ENCODE measurements around the gene SYNDIG1.

Gene SYNDIG1

DNA sequence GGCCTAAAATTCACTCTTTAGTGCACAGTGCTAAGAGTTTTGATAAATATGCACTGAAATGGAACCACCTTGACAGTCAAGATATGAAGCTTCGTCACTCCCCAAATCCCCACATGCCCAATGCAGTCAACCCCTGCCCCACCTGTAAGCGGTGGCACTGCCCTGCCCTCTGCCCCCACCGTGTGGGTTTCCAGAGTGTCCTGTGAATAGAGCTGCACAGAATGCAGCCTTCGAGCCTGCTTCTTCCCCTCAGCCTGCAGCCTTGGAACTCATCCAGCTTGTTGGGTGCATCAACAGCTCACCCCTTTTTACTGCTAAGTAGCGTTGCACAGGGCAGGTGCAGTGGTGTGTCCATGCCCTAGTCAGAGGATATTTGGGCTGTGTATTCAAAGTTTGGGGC lies 216.3 kb downstream of the SYNDIG1 start:
- FAIRE-seq (no peak), DNase-seq (ENCODE audit: low spot score) (no peak)

DNA sequence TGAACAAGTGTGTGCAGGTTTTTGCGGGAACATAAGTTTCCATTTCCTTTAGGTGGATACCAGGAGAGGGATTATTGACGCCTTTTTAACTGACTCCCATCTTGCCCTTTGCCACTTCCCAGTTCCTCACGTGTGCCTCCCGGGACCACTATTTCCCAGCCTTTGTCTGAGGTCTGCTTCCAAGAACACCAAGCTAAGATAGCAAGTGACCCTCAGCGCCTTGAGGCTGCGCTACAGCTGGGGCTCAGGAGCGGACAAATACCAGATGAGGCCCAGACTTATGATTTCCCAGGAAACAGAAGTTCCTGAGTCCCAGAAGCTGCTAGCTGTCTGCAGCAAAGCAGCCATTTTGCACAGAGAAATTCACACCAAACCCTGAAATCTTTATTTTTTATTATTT lies 216.7 kb downstream of the SYNDIG1 start:
- no peak for DNase-seq (ENCODE audit: low spot score)
- FAIRE-seq, result no peak

DNA sequence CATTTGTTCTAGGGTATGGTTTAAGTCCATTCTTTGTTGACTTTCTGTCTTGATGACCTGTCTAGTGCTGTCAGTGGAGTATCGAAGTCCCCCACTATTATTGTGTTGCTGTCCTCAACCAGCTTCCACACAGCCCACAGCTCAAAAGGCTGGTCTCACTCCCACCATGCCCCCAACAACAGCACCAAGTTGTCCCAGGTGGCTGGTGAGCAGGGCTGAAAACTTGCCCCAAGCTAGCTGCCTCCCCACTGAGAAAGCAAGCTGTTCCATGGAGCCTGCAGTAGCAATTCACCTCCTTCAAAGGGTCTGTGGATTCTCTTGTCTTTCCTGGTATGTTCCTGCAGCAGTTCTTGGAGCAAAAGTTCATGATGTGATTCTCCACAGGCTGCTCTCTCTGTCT lies 221.0 kb downstream of the SYNDIG1 start:
- no peak for FAIRE-seq
- no peak for DNase-seq (ENCODE audit: low spot score)

DNA sequence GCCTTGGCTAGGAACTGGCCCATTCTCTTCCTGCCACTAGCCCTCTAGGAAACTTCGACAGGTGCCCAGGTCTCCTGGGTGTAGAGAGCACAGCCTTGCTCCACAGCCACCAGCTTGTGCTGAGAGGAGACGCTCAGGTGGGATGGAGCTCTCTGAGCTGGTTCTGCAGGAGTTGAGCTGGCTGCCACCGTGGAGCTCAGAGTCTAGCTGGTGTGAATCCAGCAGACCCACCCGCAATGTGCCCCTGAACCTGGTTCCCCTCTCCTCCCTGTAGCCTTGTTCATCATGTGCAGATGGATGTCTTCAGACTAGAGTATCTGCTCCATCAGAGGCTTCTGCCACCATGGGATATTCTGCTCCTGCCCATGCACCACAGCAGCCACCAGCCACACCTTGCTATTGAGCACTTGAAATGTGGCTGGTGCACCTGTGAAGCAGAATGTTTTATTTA lies 222.5 kb downstream of the SYNDIG1 start:
- no peak for FAIRE-seq

DNA sequence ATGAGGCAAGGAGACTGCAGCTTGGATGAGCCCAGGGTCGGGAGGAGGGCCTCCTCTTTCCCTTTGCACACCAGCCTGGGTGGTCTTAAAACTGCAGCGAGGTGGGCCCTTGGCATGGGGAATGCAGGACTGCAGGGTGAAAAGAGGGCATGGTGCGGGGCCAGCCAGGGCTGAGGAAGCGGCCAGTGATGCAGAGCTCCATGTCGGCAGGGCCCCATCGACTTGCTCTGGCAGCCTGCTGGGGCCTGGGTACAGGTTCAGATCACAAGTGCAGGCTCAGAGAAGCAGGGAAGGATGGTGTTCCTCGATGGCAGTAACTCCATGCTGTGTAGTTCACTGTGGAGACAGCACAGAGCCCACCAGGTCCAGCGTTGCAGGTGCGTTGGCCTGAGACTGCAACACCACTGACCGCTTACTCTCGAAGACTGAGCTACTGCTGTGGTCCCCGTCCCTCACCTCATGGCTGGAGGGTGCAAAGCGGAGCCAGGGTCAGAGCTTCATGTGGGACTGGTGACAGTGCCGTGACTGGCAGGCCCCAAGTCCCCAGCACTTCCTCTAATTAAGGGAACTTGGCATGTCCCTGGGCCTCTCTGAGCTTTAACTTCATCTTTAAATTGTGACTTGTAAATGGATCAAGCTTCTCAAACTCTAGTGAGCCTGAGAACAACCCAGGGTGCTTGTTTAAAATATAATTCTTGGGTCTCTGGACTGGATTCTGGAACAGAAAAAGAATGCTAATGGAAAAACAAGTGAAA lies 223.2 kb downstream of the SYNDIG1 start:
- DNase-seq (ENCODE audit: low spot score) (no peak), FAIRE-seq (no peak)

More for the DNA sequence above, 222.5 kb downstream of the SYNDIG1 start:
- no peak for DNase-seq (ENCODE audit: low spot score)

DNA sequence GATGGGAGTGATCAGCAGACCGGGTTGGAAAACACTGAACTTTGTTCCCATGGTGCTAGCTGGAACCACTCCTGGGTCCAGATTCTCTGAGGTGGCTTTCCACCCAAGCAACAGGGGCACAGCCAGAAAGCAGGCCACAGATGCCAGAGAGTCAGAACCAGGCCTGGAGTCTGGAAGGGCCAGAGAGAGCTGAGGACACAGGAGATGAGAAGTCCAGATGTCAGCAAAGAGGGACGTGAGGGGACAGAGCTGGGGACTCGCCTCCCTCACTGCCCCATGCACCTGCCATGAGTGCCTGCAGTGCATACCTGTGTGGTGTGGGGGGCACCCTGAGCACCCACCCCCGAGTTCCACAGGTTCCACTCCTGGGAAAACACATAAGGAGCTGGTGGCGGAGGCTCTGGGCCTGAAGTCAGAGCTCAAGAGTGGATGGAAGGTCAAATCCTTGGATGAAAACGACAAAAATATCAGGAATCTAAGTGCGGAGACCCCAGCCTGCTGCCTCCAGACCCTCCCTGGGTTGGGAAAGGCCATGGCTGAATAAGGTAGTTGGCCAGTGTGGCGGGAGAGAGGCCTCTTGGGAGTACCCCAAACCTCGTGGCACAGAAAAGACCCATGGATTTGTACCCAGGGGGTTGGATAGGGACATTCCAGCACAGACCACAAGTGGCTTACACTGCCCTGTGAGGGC lies 224.2 kb downstream of the SYNDIG1 start:
- no peak for FAIRE-seq
- no peak for DNase-seq (ENCODE audit: low spot score)

DNA sequence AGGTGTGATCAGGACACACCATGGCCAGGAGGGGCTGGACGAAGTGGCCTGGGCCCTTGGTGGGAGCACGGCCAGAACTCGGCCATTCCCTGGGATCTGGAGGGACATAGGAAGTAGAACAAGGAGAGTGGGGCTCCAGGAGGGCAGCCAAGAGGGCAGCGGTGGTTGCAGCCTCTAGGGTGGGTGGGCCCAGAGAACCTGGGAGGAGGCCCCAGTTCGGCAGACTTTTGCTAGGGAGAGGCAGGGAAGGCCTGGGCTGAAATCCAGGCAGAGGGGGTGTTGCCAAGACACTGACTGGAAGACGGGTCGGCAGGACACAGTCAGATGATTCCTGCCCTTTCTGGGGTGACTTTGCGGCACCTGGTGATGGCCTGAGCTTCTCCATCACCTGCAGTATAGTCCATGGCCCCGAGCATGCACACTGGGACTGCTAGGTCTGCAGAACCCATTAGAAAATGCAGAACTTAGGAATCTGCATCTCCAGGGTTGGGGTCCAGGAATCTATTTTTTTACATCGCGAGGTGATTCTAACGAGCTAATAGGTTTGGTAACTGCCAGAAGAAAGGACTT lies 224.8 kb downstream of the SYNDIG1 start:
- DNase-seq (ENCODE audit: low spot score), result no peak
- no peak for FAIRE-seq

DNA sequence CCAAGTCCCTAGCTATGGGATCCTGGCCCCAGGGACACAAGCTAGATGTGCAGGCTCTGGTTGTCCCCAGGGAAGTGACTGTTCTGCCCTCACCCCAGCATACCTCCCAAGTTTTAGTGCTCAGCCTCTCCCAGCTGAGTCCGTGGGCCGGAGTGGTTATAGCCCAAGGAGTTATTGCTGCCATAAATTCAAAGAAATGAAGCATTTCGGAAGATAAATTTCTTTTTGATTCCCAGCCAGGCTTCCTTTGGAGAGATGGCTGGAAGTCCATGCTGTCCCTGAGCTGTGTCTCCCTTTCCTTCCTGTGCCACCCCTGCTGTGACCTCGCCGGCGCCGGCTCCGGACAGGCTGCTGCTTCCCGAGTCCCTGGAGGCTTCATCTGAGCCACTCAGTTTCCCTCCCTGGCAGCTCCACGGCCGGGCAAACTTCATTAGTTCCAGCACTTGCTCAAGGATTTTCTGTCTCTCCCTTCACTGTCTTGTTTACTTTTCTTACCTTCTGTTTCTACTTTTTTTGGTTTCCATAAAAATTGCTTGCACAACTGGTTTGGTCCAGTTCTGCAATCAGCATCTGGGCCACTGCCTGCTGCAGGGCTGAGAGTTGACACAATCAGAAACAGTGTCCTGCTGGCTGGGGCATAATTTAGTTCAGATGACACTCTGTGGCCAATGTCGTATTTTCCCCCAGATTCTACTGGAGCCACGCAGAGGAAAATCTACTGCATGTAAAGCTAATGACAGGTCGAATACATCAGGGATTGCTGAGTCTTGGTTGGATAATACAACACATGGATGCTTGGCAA lies 225.5 kb downstream of the SYNDIG1 start:
- no peak for FAIRE-seq

DNA sequence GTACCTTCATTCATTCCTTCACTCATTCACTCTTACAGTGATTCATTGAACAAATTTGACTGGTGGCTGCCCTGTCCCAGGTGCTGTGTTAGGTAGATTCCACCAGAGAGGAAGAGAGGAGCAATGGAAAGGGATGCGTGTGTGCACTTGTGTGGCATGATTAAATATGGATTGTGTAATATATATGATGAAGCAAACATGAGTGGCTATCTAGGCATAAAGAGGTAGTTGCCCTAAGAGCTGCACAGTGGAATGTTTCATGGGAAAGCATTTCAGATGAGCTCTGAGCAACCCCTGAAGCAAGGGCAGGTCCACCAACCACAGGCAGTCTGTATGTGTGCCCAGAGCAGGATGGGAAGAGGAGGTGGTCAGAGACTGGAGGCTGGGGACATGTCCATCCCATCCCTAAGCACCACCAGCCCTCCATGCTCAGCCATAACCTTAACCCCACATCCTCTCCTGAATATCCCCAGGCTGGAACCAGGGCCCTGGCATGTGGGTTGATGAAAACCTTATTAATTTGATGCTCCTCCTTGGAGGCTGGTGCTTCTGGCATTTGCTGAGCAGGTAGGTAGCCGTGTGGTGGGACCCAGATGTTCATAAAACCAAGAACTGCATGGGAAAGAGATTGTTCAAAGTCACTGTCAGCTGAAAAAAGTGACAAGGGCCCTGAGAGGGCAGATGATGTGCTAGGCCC lies 226.2 kb downstream of the SYNDIG1 start:
- no peak for FAIRE-seq
- DNase-seq (ENCODE audit: low spot score), result no peak

More for the DNA sequence above, 225.5 kb downstream of the SYNDIG1 start:
- no peak for DNase-seq (ENCODE audit: low spot score)

DNA sequence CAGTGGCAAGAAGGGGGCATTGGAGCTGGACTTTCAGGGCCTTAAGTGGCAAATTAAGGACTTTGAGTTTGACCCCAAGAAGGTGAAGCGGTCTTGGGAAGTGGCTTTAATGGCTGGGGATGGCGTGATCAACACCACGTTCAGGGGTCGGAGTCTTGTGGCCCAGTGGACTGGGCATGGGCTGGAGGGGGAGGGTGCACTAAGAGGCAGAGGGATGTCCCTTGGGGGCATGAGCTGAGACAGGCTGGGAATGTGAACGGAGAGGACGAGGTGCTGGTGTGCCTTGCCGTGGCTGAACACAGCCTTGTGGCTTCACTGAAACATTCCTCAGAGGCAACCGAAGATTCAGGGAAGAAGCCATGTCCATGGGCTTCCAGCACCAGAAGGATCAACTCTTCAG lies 227.0 kb downstream of the SYNDIG1 start:
- no peak for DNase-seq (ENCODE audit: low spot score)
- peak; percentile 20 for FAIRE-seq

DNA sequence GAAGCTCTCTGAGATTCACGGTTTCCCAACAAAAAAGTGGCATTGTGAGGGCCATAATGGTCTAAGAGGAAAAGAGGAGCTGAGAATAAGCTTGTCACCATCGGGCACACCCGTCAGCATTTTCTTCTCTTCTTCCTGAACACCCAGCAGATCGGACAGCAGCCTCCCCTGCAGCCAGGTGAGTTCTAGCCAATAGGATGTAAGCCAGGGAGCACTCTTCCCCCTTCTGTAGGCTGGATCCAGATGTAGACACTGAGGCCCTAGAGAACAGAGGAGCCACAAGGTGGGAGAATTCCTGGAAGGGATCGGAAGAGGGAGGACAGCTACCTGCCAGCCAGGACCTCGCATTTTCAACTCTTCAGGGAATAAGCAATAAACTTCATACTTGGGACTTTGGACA lies 228.0 kb downstream of the SYNDIG1 start:
- FAIRE-seq (no peak), DNase-seq (ENCODE audit: low spot score) (no peak)

DNA sequence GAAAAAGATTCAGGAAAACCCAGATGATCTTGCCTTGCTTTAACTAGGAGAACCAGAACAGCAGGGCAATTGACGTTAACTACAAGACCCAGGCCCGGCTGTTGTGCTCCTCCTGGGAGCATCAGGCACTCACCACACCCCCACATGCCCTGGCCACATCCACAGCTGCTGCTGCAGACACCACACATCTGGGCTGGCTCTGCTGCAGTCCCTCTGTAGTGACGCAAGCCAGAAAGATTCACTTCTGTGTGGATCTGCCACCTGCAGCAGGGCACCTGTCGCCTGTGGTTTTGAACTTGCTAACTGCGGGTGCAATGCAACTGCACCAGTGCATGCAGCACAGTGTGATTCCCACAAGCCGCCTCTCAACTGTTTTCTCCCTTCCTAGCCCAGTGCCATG lies 228.8 kb downstream of the SYNDIG1 start:
- no peak for DNase-seq (ENCODE audit: low spot score)

DNA sequence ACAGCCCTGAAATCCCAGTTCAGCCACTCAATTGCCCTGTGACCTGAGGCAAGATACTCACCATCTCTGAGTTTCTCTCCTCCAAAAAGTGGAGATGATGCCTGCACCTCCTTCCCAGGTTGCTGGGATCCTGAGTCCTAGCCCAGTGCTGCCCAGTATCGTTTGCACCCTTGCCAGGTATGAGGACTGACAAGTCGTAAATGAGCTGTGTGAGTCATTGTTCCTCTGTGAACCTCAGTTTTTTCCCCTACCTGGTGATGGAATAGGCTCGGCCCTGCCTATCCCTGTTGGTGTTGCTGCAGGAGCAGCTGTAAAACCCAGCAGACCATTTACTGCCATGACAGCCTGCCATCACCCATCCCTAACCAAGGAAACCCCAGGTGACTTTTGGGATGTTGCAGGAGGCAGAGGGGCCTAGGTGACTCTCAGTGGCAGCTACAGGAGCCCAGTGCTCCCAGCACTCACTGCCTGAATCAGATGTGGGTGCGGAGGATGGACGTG lies 229.3 kb downstream of the SYNDIG1 start:
- FAIRE-seq (no peak), DNase-seq (ENCODE audit: low spot score) (no peak)

More for the DNA sequence above, 228.8 kb downstream of the SYNDIG1 start:
- FAIRE-seq, result no peak

DNA sequence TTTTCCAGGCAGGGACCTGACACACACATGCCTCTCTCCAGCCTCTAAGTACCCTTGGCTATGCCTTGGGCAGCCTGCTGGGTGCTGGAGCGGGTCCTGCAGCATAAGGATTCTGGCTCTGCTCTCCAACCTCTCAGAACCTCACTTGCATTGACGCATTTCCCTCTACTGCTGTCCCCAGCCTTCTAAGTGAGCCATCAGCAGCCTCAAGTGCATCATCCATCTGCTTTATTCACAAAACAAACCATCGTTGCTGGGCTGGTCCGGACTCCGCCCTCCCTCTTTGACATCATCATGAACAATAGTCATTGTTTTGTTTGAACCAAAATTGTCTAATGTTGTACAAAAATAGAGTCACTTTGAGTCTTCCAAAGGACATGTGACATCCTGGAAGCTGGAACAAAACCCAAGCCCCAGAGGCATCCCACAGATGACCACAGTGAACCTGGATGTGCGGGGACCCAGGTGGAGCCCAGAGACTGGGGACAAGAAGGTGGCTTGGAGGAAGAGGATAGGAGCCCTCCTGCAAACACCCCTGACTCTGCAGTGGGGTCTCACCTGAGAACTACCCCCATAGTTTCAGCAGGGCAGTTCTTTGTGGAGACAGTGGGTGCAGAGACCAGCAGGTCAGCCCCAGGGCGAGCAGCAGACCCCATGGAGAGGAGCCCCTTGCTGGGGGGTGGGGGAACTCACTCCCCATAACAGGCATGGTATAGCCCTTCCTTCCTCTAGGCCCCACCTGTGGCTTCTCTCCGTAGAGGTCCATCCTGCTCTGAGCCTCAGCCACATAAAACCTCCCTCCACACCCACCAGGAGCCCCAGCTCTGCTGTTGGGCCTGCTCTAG lies 230.1 kb downstream of the SYNDIG1 start:
- DNase-seq (ENCODE audit: low spot score), result no peak
- no peak for FAIRE-seq

DNA sequence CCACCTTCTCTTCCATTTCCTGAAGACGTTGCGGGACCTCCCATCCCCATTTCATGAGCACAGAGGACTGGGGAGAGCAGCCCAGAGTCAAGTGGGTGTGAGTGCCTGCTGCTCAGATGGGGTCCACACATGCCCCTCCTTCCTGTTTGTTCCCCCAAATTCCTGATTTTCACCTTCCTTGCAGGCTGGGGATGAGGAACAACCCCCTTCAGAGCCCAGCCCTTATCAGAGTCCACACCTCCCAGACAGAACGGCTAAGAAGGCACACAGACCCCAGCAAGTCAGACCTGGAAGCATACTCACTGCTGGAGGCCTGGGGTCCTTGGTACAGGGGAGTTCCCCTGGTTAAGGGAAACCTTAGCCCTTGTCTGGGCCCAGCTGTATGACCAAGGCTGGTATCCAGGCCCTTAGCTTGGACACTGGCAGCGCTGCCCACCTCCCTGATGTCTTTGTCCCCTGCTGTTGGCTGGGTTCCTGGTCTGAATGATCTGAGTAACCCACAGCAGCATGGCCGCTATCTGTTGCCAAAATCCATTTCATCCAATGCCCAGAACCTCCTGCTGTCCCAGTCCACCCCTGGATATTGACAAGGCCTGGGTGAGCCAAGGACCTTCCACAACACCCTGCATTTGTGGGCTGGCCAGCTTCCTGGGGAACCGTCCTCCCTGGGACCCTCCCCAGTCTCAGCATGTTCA lies 230.9 kb downstream of the SYNDIG1 start:
- DNase-seq (ENCODE audit: low spot score) (no peak), FAIRE-seq (no peak)

DNA sequence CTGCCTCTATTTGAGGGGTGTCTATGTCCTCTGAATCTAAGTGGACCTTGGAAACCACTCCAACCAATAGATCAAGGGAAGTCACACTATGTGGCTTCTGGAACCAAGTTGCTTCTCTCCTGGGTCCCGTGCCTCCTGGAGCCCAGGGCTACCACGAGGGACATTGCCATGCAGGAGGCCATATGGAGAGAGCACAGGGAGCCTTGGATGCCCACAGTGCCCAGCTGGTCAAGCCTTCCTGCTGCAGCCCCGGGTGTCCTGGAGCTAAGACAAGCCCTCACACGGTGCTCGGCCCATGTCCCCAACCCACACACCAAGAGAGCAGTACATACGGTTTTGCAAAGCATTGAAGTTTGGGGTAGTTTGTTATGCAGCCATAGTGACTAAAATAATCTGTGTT lies 231.6 kb downstream of the SYNDIG1 start:
- DNase-seq (ENCODE audit: low spot score) (no peak), FAIRE-seq (no peak)

DNA sequence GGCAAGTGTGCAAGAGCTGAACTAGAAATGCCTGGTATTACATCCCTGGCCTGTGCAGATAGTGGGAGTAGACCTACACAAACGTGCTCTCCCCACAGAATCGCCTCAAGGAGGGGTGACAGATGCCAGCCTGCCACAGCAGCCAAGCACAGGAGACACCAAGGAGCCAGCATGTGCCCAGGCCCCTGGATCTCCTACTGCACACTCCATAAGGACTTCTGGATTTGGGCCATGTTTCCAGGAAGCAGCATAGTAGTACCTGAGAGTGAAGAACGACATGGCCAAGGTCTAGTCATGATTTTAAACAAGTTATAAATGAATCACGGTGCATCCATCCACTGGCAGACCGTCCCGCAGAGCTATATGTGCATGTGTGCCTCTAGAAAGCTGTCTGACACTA lies 232.2 kb downstream of the SYNDIG1 start:
- DNase-seq (ENCODE audit: low spot score) (no peak), FAIRE-seq (no peak)

DNA sequence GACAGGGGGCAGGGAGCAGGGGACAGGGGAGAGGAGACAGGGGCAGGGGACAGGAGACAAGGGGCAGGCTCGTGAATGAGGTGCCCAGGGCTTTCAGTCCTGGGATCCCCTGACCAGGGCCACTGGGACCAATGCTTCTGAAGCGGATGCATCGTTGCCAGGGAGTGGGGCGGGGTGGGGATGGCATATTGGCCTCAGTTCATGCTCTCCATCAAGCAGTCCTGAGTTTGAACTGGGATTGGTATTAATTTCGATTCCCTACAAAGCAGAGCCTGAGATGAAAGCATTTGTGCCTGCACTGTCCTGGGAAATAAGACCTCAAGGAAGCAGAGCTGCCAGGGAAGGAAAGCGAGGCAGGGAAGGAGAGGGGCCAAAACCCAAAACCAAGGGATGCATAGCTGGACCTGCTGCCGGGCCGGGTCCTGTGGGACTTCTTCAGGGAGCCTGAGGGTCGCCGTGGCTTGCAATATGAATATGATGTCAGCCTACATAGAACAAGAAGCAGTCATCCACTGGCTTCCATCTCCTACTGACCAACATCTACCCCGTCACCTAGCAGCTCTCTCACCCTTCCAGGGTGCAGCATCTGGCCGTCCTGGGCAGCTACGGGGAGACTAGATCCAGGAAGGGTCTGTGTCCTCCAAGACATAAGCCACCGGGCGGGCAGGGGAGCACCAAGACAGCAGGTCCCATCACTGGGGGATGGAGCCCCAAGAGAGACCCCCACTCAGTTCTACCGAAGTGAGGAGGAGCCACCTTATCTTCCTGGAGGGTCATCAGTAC lies 233.3 kb downstream of the SYNDIG1 start:
- FAIRE-seq (no peak), DNase-seq (ENCODE audit: low spot score) (no peak)

DNA sequence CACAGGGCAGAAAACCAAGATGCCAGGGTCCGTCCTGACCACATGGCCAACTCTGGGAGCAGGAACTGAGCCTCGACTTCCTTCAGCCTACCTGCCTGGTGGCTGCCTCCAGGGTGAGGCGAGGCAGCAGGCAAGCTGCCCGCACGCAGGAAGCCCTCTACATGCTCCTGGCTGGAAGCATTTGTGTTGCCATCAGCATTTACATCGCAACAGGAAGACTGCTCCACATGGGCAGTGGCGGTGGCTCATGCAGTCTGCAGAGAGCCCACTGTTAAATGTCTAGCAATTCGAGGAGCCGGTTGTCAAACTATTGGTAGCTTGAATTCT lies 233.8 kb downstream of the SYNDIG1 start:
- DNase-seq (ENCODE audit: low spot score), result no peak
- no peak for FAIRE-seq
